ENCODE data around the gene PAX9.

- no peak for TF ChIP-seq CTCF (IDR thresholded peaks at IDR 0.05; ENCODE audit: insufficient read depth, low read length, poor library complexity, severe bottlenecking)
- TF ChIP-seq EZH2phosphoT487 (conservative IDR thresholded peaks at IDR 0.05; ENCODE audit: low read length), result no peak
These were observed at the start of gene PAX9 for GRCh38 chr14:36661506-36662257.

All from SU-DHL-6 (cell line).